SK-N-SH (cell line): ENCODE measurements around the gene GRM7.

Source experiments
- CTCF ChIP-seq: fragments of 200-600 bp; sonication (generic); IDR thresholded peaks from 2 replicates; pipeline ENCODE4 v1.6.1; 2017; ENCODE audit warnings: antibody characterized with exemption, mild to moderate bottlenecking, moderate library complexity
- ELF1 ChIP-seq: IDR thresholded peaks from 2 replicates; pipeline ENCODE4 v1.4.0; 2012
- EZH2phosphoT487 ChIP-seq: fragments of 200-600 bp; sonication (generic); IDR thresholded peaks from 2 replicates; pipeline ENCODE4 v1.6.1; 2017; ENCODE audit warnings: low read depth, mixed run types, mild to moderate bottlenecking, antibody characterized with exemption, moderate library complexity, borderline replicate concordance
- FOXM1 ChIP-seq: IDR thresholded peaks from 2 replicates; pipeline ENCODE4 v1.4.0; 2012; ENCODE audit warnings: low read depth, mild to moderate bottlenecking
- IRF3 ChIP-seq: fragments of 150-350 bp; IDR thresholded peaks from 2 replicates; pipeline ENCODE4 v1.6.1; 2016; ENCODE audit warnings: mild to moderate bottlenecking, low read depth, low read length
- MXI1 ChIP-seq: IDR thresholded peaks from 2 replicates; pipeline ENCODE4 v1.6.1; 2012; ENCODE audit warnings: mild to moderate bottlenecking, low read depth, low read length, improper control_type of control experiment
- NFIC ChIP-seq: IDR thresholded peaks from 2 replicates; pipeline ENCODE4 v1.4.0; 2012; ENCODE audit warnings: borderline replicate concordance
- POLR2AphosphoS5 ChIP-seq: IDR thresholded peaks from 2 replicates; pipeline ENCODE4 v1.6.1; 2012; ENCODE audit warnings: low read depth, low read length
- RFX5 ChIP-seq: IDR thresholded peaks from 2 replicates; pipeline ENCODE4 v1.6.1; 2012; ENCODE audit warnings: mild to moderate bottlenecking, improper control_type of control experiment, low read length
- SIN3A ChIP-seq: IDR thresholded peaks from 2 replicates; pipeline ENCODE4 v1.6.1; 2012; ENCODE audit warnings: low read depth, mild to moderate bottlenecking, low read length, moderate library complexity, borderline replicate concordance

- TF ChIP-seq CTCF (no peak), FOXM1 (no peak), ELF1 (no peak), POLR2AphosphoS5 (no peak), RFX5 (no peak), IRF3 (no peak), SIN3A (no peak), EZH2phosphoT487 (no peak), MXI1 (no peak), NFIC (no peak)
Measured at GRCh38 chr3:7432610-7433009, 571.7 kb downstream of the GRM7 start.
